ENCODE results near the gene PPIF.

PPIF gene

DNA sequence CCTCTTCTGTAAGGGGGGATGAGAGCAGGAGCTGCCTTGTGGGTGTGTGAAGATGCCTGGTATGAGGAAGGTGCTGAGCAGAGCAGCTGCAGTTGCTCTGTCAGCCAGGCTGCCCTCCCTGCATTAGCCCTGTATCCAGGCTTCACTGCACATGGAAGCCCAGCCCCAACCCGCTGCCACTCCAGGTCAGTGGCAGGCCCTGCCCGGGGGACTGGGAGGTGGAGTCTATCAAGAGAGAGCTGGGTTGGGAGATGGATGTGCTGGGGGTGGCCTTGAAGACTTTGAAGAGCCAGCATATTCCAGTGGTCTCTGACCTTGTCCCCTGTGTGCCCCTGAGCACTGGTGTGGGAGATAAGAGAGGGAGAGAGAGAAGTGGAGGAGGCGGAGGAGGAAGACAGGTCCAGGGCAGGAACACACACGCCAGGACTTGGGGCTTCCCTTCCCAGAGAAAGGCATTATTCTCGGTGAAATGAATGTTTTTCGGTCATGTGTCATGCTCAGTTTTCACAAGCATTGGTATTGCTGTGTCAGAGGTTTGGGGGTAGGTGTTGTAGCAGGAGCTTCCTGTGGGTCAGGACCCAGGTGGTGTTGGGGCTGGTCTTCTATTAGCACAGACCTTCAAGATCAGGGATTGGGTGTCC lies 2.6 kb downstream of the PPIF start:
- no peak for DNase-seq

- no peak for DNase-seq
Measured at GRCh38 chr10:79350407-79351154, 3.3 kb downstream of the PPIF start.

- DNase-seq, result no peak
Measured at GRCh38 chr10:79351332-79351731, 4.1 kb downstream of the PPIF start.

DNA sequence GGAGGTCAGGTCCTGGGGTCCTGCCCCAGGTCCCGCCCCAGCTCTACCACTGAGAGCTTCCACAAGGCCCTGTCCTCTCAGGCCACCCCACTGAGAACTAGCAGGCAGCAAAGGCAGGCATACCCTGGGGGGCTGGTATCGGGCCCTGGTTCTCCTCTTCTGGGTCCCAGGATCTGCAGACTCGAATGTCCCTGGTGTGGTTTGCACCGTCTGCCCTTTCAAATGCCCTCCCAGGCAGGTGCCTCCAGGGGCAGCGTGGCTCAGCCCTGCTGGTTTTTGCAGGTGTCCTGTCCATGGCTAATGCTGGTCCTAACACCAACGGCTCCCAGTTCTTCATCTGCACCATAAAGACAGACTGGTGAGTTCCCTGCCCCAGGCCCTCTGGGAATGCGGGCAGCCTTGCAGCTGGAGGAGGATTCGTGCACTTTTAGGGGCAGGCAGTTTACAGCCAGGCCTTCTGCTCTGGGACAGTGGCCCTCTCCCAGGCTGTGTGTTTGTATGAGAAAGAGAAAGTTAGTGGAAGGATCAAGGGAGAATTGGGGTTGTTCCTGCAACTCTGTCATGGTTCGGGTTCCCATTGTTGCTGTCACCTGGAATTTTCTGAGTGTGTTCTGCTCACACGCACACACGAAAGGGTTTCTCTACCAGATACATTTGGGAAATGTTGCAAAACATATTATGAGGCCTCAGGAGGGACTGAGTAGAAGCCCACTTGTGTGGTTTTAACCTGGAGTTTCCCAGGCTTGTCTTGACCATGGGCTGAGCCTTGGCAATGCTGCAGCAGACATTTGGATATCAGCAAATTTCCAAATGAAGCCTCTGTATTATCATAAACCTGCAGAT lies 5.0 kb downstream of the PPIF start:
- DNase-seq, result no peak

GRCh38 chr10:79353000-79353406 lies 5.7 kb downstream of the PPIF start:
- no peak for DNase-seq

- no peak for DNase-seq
Measured at GRCh38 chr10:79353726-79354125, 6.5 kb downstream of the PPIF start.

GRCh38 chr10:79354141-79354540 lies 6.9 kb downstream of the PPIF start:
- DNase-seq, result no peak

DNA sequence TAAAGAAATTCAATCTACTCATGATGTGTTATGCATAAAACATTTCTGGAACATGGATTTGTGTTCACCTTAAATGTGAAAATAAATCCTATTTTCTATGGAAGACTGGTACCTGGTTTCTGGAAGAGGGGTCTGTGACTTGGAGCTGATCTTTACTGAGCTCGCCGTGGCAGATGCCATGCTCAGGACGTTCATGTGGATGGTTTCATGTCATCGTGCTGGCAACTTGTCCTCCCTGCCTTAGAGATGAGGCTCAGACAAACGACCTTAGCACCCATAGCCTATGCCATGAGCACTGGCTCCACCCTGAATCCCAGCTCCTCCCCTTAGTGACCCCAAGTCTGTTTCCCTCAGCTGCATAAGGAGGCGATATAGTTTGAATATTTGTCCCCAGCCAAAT lies 7.3 kb downstream of the PPIF start:
- no peak for DNase-seq

GRCh38 chr10:79355420-79356017 lies 8.2 kb downstream of the PPIF start:
- no peak for DNase-seq

- no peak for DNase-seq
Measured at GRCh38 chr10:79356104-79356503, 8.8 kb downstream of the PPIF start.

DNA sequence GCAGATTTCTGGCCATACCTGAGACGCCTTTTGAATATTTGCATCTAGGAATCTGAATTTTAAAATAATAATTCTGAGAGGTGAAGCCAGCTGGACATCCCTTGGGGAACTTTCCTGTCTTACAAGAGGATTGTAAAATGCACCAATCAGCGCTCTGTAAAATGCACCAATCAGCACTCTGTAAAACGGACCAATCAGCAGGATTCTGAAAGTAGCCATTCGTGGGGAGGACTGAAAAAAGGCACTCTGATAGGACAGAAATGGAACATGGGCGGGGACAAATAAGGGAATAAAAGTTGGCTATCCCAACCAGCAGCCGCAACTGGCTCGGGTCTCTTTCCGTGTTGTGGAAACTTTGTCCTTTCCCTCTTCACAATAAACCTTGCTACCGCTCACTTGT lies 9.9 kb downstream of the PPIF start:
- no peak for DNase-seq

GRCh38 chr10:79358811-79359210 lies 11.5 kb downstream of the PPIF start:
- DNase-seq, result no peak

- no peak for DNase-seq
Measured at GRCh38 chr10:79359816-79360498, 12.7 kb downstream of the PPIF start.

DNA sequence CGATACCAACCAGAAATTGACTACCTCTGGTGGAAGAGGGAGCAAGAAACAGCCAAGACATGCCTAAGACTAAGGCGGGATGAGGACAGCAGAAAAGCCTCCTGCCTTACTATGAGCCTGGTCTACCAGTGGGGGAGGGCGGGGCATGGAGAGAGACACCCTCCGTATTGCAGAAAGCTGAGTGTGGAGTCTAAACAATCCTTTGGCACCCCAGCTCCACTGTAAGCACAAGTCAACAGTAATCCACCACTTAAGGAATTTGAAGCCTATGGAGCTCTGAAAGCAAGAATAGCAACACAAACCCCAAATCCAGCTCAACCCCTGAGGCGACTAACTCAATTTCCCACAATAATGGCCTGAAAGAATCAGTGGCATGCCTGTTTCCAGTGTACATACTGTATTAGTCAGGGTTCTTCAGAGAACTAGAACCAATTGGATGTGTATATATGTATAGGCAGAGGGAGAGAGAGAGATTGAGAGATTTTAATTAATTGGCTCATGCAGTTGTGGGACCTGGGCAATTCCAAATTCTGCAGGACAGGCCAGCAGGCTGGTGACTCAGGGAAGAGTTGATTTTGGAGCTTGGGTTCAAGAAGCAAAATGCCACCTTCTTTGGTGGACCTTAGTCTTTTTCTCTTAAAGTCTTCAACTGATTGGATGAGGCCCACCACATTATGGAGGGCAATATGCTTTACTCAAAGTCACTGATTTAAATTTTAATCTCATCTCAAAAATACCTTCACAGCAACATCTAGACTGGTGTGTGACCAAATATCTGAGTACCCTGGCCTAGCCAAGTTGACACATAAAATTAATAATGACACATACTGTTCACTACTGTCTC lies 13.5 kb downstream of the PPIF start:
- no peak for DNase-seq

DNA sequence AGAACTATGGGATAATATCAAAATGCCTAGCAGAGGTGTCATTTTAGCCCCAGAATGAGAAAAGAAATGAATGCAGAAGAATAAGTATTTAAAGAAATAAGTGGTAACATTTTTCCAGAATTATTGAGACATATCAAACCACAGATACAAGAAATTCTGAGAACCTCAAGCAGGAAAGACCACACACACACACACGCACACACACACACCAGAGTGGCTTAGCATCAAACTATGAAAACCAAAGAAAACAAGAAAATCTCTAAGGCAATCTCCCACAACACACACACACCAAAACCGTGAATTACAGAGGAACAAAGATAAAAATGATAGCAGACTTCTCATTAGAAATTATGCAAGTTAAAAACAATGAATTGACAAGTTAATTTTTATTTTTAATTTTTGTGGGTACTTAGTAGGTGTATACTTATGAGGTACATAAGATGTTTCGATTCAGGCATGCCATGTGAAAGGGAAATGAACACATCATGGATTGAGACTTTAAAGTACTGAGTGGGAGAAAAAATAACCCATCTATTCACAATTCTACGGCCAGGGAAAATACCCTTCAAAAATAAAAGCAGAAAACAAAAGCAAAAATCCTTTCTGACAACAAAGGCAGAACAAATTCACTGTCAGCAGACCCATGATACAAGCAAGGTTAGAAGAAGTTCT lies 14.6 kb downstream of the PPIF start:
- no peak for DNase-seq

DNA sequence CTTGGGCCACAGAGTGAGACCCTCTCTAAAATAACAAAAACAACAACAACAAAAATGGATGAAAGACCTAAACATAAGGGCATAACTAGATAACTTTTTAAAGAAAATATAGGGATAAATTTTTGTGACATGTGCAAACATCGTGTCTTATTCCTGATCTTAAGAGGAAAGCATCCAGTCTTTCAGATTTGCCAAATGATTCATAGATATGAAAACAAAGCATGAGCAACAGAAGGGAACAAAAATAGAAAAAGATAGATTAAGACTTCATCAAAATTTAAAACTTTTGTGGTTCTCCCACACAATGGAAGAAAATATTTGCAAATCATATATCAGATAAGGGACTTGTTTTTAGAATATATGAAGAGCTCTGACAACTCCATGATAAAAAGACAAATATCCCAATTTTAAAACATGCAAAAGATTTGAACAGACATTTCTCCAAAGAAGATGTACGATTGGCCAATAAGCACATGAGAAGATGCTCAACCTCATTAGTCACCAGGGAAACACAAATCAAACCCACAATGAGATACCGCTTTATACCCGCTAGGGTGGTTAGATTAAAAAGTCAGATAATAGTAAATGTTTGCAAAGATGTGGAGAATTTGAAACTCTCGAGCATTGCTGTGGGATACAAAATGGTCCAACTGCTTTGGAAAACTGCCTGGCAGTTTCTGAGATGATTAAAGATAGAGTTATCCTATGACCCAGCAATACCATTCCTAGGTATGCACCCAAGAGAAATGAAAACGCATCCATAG lies 20.3 kb downstream of the PPIF start:
- no peak for DNase-seq

DNA sequence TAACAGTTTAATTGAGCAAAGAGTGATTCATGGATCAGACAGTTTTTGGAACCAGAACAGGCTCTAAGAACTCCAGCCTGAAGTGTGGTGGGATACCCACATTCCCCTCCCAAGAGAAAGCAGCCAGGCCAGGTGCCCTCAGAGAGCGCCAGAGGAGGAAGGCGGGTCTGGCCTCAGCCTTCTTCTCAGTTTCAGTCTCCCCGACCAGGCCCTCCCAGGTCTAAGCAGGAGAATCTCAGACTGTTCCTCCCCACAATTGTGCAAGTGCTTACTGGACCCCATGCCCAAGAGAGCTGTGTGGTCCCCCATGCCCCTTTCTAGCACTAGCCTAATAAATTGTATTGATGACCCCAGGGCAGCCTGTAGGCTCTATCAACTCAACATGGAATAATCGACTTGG lies 25.6 kb downstream of the PPIF start:
- no peak for DNase-seq

DNA sequence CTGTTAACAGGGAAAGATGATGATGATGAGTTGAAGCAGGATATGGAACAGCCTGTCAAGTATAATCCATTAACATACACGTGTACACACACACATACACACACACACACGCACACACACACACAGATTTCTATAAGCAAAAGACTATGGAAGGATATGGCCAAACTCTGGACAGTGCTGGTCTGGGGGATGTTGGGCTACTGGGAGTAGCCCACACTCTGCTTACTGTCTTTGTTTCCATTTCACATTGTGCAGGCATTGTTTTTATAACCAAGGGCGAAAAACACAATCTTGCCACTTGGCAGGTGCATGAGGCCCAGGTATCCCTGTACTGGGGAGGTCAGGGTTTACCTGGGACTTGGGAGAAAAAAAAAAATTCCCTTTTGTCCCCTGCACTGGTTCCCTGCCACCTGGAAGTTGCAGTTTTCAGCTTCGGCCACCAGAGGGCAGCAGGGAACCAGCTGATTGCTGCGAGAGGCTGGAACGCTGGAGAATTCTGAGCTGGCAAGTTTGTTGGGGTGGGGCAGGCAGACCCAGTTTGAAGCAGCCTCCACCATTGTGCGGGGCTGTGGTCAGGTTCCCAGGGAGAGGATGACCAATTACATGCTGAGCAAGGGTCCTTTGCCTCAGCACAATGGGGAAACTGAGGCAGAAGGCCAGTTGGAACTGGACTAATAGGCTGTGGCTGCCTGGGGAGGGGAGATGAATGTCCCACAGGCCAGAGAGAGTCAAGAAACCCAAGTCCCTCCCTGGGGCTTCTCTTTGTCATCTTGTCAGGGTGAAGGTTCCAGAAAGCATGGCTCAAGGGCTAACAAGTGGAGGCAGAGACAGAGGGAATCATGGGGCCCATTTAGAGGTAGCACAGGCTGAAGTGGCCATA lies 27.3 kb downstream of the PPIF start:
- DNase-seq, result peak in 1 of 2 experiments; percentile 28

GRCh38 chr10:79375321-79376077 lies 28.2 kb downstream of the PPIF start:
- no peak for DNase-seq

All from NCI-H524 (cell line).